Effector CD4-positive, alpha-beta T cell (primary cell): ENCODE results near the gene MAP4K5.

Experiments used
- DNase-seq: peaks from one replicate; pipeline ENCODE4 v3.0.0-alpha.2; 2020

The MAP4K5 gene

GRCh38 chr14:50475460-50475859, 56.9 kb downstream of the MAP4K5 start:
- no peak for DNase-seq

GRCh38 chr14:50471838-50472465, 60.4 kb downstream of the MAP4K5 start:
- no peak for DNase-seq

- no peak for DNase-seq
These were observed 62.4 kb downstream of the MAP4K5 start for GRCh38 chr14:50469982-50470381.

- no peak for DNase-seq
These were observed 70.3 kb downstream of the MAP4K5 start for GRCh38 chr14:50462111-50462510.

- no peak for DNase-seq
These were observed 78.5 kb downstream of the MAP4K5 start for GRCh38 chr14:50453869-50454268.

GRCh38 chr14:50452979-50453705, 79.2 kb downstream of the MAP4K5 start:
- no peak for DNase-seq

GRCh38 chr14:50452296-50452695, 80.1 kb downstream of the MAP4K5 start:
- no peak for DNase-seq

GRCh38 chr14:50451854-50452253, 80.5 kb downstream of the MAP4K5 start:
- DNase-seq: no peak

GRCh38 chr14:50447461-50447860, 84.9 kb downstream of the MAP4K5 start:
- DNase-seq: no peak

- DNase-seq: no peak
These were observed 97.8 kb downstream of the MAP4K5 start for GRCh38 chr14:50434528-50434927.

- DNase-seq: no peak
These were observed 100.2 kb downstream of the MAP4K5 start for GRCh38 chr14:50432131-50432530.

- DNase-seq: no peak
These were observed 106.6 kb downstream of the MAP4K5 start for GRCh38 chr14:50425816-50426215.

GRCh38 chr14:50425105-50425504, 107.3 kb downstream of the MAP4K5 start:
- DNase-seq: no peak

- no peak for DNase-seq
These were observed 108.8 kb downstream of the MAP4K5 start for GRCh38 chr14:50423529-50423928.

- DNase-seq: no peak
These were observed 110.9 kb downstream of the MAP4K5 start for GRCh38 chr14:50421499-50421898.

GRCh38 chr14:50417853-50418252, 114.5 kb downstream of the MAP4K5 start:
- no peak for DNase-seq

- DNase-seq: no peak
These were observed 121.4 kb downstream of the MAP4K5 start for GRCh38 chr14:50410921-50411320.

GRCh38 chr14:50410071-50410470, 122.3 kb downstream of the MAP4K5 start:
- no peak for DNase-seq

GRCh38 chr14:50407111-50407812, 125.1 kb downstream of the MAP4K5 start:
- DNase-seq: no peak

GRCh38 chr14:50403419-50403818, 128.9 kb downstream of the MAP4K5 start:
- DNase-seq: no peak

- DNase-seq: no peak
These were observed 129.4 kb downstream of the MAP4K5 start for GRCh38 chr14:50402965-50403364.

- DNase-seq: no peak
These were observed 131.9 kb downstream of the MAP4K5 start for GRCh38 chr14:50400461-50400860.

GRCh38 chr14:50399251-50400032, 132.9 kb downstream of the MAP4K5 start:
- no peak for DNase-seq
